ENCODE results near the gene LRP6. TPM values are rescaled to one million over a fixed set of nuclear protein-coding genes. Genes with fewer than 3 reads are reported as not detected.

LRP6 gene
- total RNA-seq, 1 donor from 2014 or later: 40.9 TPM

- H3K36me3 Mint-ChIP-seq (ENCODE audit: low read depth, unreplicated experiment): peaks cover 4% of the 10 kb centered on the region
- no peaks in the 10 kb centered on the region for H3K27me3 Mint-ChIP-seq (ENCODE audit: low read depth, unreplicated experiment)
- Histone ChIP-seq H3K9ac (ENCODE audit: low read length) (no peak overlapping the region), H3K79me2 (ENCODE audit: insufficient read depth, low read length) (peaks cover 92% of the 10 kb centered on the region), H2AFZ (ENCODE audit: low read depth, low read length) (no peak overlapping the region), H3K4me3 (ENCODE audit: insufficient read depth, low read depth, low read length) (no peak overlapping the region), H3K27ac (ENCODE audit: low read depth, low read length) (no peak overlapping the region), H3K4me2 (ENCODE audit: low read length) (no peak overlapping the region), H4K20me1 (ENCODE audit: insufficient read depth, low read length) (peaks cover 80% of the 10 kb centered on the region), H3K27me3 (ENCODE audit: insufficient read depth, low read length) (no peaks in the 10 kb centered on the region), H3K4me1 (ENCODE audit: insufficient read depth, low read length) (no peaks in the 10 kb centered on the region), H3K9me3 (ENCODE audit: insufficient read depth, low read depth, low read length) (no peaks in the 10 kb centered on the region), H3K36me3 (ENCODE audit: insufficient read depth, low read length) (no peaks in the 10 kb centered on the region)
- DNase-seq (ENCODE audit: low read depth) (no peak), FAIRE-seq (no peak)
- TF ChIP-seq EZH2 (IDR thresholded peaks at IDR 0.05; ENCODE audit: insufficient read depth, low read length) (no peak), CTCF (IDR thresholded peaks at IDR 0.05; ENCODE audit: insufficient read depth, low read depth, low read length) (no peak)
- H3K9me3 Mint-ChIP-seq (ENCODE audit: unreplicated experiment): peaks cover 2% of the 10 kb centered on the region
- no peak overlapping the region for H3K27ac Mint-ChIP-seq (ENCODE audit: unreplicated experiment)
- peaks cover 10% of the 10 kb centered on the region for H3K4me1 Mint-ChIP-seq (ENCODE audit: low read depth, unreplicated experiment)
- no peak overlapping the region for H3K4me3 Mint-ChIP-seq (ENCODE audit: unreplicated experiment)
Measured at GRCh38 chr12:12230275-12230674, 36.6 kb downstream of the LRP6 start.

GRCh38 chr12:12229556-12230092, 37.2 kb downstream of the LRP6 start:
- Histone ChIP-seq H3K4me2 (ENCODE audit: low read length) (no peak overlapping the region), H3K9ac (ENCODE audit: low read length) (no peak overlapping the region), H3K36me3 (ENCODE audit: insufficient read depth, low read length) (no peaks in the 10 kb centered on the region), H3K79me2 (ENCODE audit: insufficient read depth, low read length) (peaks cover 92% of the 10 kb centered on the region), H3K9me3 (ENCODE audit: insufficient read depth, low read depth, low read length) (no peaks in the 10 kb centered on the region), H3K4me1 (ENCODE audit: insufficient read depth, low read length) (peaks cover 4% of the 10 kb centered on the region), H3K27ac (ENCODE audit: low read depth, low read length) (no peak overlapping the region), H4K20me1 (ENCODE audit: insufficient read depth, low read length) (peaks cover 80% of the 10 kb centered on the region), H3K27me3 (ENCODE audit: insufficient read depth, low read length) (no peaks in the 10 kb centered on the region), H3K4me3 (ENCODE audit: insufficient read depth, low read depth, low read length) (no peak overlapping the region), H2AFZ (ENCODE audit: low read depth, low read length) (no peak overlapping the region)
- no peak for FAIRE-seq
- Mint-ChIP-seq H3K27me3 (ENCODE audit: low read depth, unreplicated experiment) (no peaks in the 10 kb centered on the region), H3K36me3 (ENCODE audit: low read depth, unreplicated experiment) (peaks cover 2% of the 10 kb centered on the region), H3K4me1 (ENCODE audit: low read depth, unreplicated experiment) (peaks cover 13% of the 10 kb centered on the region), H3K27ac (ENCODE audit: unreplicated experiment) (no peak overlapping the region), H3K4me3 (ENCODE audit: unreplicated experiment) (no peak overlapping the region), H3K9me3 (ENCODE audit: unreplicated experiment) (peaks cover 2% of the 10 kb centered on the region)
- no peak for DNase-seq (ENCODE audit: low read depth)
- no peak for TF ChIP-seq CTCF (IDR thresholded peaks at IDR 0.05; ENCODE audit: insufficient read depth, low read depth, low read length)
- TF ChIP-seq EZH2 (IDR thresholded peaks at IDR 0.05; ENCODE audit: insufficient read depth, low read length): no peak

- Histone ChIP-seq H3K79me2 (ENCODE audit: insufficient read depth, low read length) (peaks cover 91% of the 10 kb centered on the region), H3K36me3 (ENCODE audit: insufficient read depth, low read length) (no peaks in the 10 kb centered on the region), H3K4me1 (ENCODE audit: insufficient read depth, low read length) (peaks cover 12% of the 10 kb centered on the region), H2AFZ (ENCODE audit: low read depth, low read length) (no peak overlapping the region), H4K20me1 (ENCODE audit: insufficient read depth, low read length) (peaks cover 82% of the 10 kb centered on the region), H3K27ac (ENCODE audit: low read depth, low read length) (no peak overlapping the region), H3K9me3 (ENCODE audit: insufficient read depth, low read depth, low read length) (no peaks in the 10 kb centered on the region), H3K4me2 (ENCODE audit: low read length) (no peak overlapping the region), H3K9ac (ENCODE audit: low read length) (no peak overlapping the region), H3K4me3 (ENCODE audit: insufficient read depth, low read depth, low read length) (no peak overlapping the region), H3K27me3 (ENCODE audit: insufficient read depth, low read length) (no peaks in the 10 kb centered on the region)
- Mint-ChIP-seq H3K9me3 (ENCODE audit: unreplicated experiment) (peaks cover 2% of the 10 kb centered on the region), H3K36me3 (ENCODE audit: low read depth, unreplicated experiment) (peaks cover 2% of the 10 kb centered on the region), H3K4me1 (ENCODE audit: low read depth, unreplicated experiment) (peaks cover 21% of the 10 kb centered on the region), H3K27ac (ENCODE audit: unreplicated experiment) (no peak overlapping the region), H3K4me3 (ENCODE audit: unreplicated experiment) (no peak overlapping the region), H3K27me3 (ENCODE audit: low read depth, unreplicated experiment) (no peaks in the 10 kb centered on the region)
- FAIRE-seq (no peak), DNase-seq (ENCODE audit: low read depth) (no peak)
- TF ChIP-seq CTCF (IDR thresholded peaks at IDR 0.05; ENCODE audit: insufficient read depth, low read depth, low read length) (no peak), EZH2 (IDR thresholded peaks at IDR 0.05; ENCODE audit: insufficient read depth, low read length) (no peak)
Measured at GRCh38 chr12:12228402-12228801, 38.4 kb downstream of the LRP6 start.

Measured in astrocyte (in vitro differentiated cells and primary cell).